Suppressor macrophage treated with lipopolysaccharide for 4 hours (primary cell): Measurements from ENCODE around the gene WDR35.

Experiments used
- DNase-seq: peaks from one replicate; pipeline ENCODE4 v3.0.0-alpha.2; 2020

WDR35 gene

DNA sequence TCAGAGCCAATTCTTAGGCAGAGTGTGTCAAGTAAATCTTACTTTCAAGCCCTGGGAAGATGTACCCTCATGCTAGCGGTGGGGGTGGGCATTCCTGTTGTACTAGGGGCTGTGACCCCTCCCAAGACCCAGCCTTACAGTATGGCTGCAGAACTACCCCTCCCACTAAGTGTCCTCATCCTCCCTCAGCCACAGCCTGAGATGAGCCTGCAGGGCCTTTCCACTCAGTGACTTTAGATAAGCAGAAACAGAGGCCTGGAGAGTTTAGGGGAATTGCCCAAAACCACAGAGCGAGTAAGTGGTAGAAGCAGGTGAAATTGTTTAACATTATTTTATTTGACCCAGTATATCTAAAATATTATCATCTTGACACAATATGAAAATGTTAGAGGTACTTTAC lies 124.8 kb downstream of the WDR35 start:
- DNase-seq, result no peak

GRCh38 chr2:19864381-19864780 lies 125.5 kb downstream of the WDR35 start:
- DNase-seq, result no peak

GRCh38 chr2:19863303-19864041 lies 126.4 kb downstream of the WDR35 start:
- peak; percentile 67 for DNase-seq

- DNase-seq, result no peak
These were observed 128.1 kb downstream of the WDR35 start for GRCh38 chr2:19861813-19862212.
